Measurements from ENCODE around the gene CORO1C. TPM values are rescaled to one million over a fixed set of nuclear protein-coding genes. Genes with fewer than 3 reads are reported as not detected.

Gene CORO1C
- total and polyA plus RNA-seq, 9 of the 15 experiments (the other 6 are each of a cell fraction or from before 2014, with no cell fraction given) = 55.2 to 280 (median 150) TPM

DNA sequence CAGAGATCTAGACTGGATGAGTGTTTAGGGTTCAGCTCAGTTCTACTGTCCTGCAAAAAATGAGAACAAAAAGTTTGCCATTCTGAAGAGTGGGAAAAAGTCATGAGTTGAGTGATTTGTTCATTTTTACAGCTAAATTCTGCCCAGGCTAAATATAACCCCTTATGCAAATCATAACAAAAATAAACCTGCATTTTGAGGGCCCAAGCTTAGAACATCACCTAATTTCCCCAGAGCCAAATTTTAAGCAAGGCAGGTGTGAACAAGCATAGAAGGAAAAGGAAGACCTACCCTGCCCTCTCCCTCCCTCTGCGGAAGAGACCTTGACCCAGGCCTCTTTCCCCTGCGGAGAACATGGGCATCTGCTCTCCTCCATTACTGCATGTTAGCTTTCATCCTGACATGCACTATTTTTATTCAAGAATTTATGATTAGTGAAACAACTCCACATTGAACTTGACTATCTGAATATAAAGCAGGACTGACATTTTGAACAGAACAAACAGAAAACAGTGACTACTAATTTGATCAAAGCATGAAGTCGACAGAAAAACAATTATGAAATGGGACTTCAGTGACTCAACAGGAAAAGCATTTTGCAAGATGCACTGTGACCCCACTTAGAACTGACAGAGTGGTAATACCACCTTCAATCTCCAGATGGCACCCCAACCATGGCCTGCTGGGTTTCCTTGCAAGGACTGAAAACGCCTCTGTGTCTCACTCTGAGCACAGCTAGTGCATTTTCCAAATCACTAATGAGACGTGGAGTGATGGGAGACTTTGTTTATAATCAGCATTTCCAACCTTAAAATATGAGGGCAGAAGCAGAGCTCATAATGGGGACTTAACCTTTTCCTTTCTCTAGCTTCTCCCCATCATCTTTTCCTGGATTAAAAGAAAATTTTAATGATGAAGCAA lies 66.7 kb downstream of the CORO1C start (continued):
- no peak for TF ChIP-seq TOE1 (IDR thresholded peaks at IDR 0.05; ENCODE audit: borderline replicate concordance)
- no peak for TF ChIP-seq TOE1 (CRISPR knock-in tag; IDR thresholded peaks at IDR 0.05; ENCODE audit: borderline replicate concordance, low read depth)
- no peak for TF ChIP-seq MTA1 (IDR thresholded peaks at IDR 0.05; ENCODE audit: borderline replicate concordance)
- TF ChIP-seq ZNF232 (CRISPR knock-in tag; IDR thresholded peaks at IDR 0.05) = no peak
- no peak for TF ChIP-seq FOXP1 (CRISPR knock-in tag; IDR thresholded peaks at IDR 0.05)
- TF ChIP-seq IRF2 (CRISPR knock-in tag; IDR thresholded peaks at IDR 0.05) = no peak
- no peak for TF ChIP-seq ZNF121 (CRISPR knock-in tag; conservative IDR thresholded peaks at IDR 0.05)
- TF ChIP-seq, protein P1, sequence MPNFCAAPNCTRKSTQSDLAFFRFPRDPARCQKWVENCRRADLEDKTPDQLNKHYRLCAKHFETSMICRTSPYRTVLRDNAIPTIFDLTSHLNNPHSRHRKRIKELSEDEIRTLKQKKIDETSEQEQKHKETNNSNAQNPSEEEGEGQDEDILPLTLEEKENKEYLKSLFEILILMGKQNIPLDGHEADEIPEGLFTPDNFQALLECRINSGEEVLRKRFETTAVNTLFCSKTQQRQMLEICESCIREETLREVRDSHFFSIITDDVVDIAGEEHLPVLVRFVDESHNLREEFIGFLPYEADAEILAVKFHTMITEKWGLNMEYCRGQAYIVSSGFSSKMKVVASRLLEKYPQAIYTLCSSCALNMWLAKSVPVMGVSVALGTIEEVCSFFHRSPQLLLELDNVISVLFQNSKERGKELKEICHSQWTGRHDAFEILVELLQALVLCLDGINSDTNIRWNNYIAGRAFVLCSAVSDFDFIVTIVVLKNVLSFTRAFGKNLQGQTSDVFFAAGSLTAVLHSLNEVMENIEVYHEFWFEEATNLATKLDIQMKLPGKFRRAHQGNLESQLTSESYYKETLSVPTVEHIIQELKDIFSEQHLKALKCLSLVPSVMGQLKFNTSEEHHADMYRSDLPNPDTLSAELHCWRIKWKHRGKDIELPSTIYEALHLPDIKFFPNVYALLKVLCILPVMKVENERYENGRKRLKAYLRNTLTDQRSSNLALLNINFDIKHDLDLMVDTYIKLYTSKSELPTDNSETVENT (CRISPR knock-in tag; IDR thresholded peaks at IDR 0.05) = no peak
- no peak for TF ChIP-seq ZC3H4 (CRISPR knock-in tag; IDR thresholded peaks at IDR 0.05; ENCODE audit: borderline replicate concordance)
- TF ChIP-seq ARNT (IDR thresholded peaks at IDR 0.05) = peak in 1 of 2 experiments; percentile 70; a peak in 1 of 4 replicates
- TF ChIP-seq, protein P2, sequence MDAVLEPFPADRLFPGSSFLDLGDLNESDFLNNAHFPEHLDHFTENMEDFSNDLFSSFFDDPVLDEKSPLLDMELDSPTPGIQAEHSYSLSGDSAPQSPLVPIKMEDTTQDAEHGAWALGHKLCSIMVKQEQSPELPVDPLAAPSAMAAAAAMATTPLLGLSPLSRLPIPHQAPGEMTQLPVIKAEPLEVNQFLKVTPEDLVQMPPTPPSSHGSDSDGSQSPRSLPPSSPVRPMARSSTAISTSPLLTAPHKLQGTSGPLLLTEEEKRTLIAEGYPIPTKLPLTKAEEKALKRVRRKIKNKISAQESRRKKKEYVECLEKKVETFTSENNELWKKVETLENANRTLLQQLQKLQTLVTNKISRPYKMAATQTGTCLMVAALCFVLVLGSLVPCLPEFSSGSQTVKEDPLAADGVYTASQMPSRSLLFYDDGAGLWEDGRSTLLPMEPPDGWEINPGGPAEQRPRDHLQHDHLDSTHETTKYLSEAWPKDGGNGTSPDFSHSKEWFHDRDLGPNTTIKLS (IDR thresholded peaks at IDR 0.05; ENCODE audit: borderline replicate concordance, low read depth) = no peak
- TF ChIP-seq, protein P3, sequence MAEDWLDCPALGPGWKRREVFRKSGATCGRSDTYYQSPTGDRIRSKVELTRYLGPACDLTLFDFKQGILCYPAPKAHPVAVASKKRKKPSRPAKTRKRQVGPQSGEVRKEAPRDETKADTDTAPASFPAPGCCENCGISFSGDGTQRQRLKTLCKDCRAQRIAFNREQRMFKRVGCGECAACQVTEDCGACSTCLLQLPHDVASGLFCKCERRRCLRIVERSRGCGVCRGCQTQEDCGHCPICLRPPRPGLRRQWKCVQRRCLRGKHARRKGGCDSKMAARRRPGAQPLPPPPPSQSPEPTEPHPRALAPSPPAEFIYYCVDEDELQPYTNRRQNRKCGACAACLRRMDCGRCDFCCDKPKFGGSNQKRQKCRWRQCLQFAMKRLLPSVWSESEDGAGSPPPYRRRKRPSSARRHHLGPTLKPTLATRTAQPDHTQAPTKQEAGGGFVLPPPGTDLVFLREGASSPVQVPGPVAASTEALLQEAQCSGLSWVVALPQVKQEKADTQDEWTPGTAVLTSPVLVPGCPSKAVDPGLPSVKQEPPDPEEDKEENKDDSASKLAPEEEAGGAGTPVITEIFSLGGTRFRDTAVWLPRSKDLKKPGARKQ (CRISPR knock-in tag; IDR thresholded peaks at IDR 0.05) = no peak
- no peak for TF ChIP-seq GABPB2 (CRISPR knock-in tag; conservative IDR thresholded peaks at IDR 0.05)
- no peak for TF ChIP-seq HNRNPK (IDR thresholded peaks at IDR 0.05; ENCODE audit: low read depth, low read length, poor library complexity, severe bottlenecking)
- no peak for TF ChIP-seq HMG20A (CRISPR knock-in tag; conservative IDR thresholded peaks at IDR 0.05)
- TF ChIP-seq BRD4 (IDR thresholded peaks at IDR 0.05) = no peak
- TF ChIP-seq THRAP3 (IDR thresholded peaks at IDR 0.05; ENCODE audit: borderline replicate concordance) = no peak
- no peak for TF ChIP-seq ZNF766 (CRISPR knock-in tag; conservative IDR thresholded peaks at IDR 0.05)
- TF ChIP-seq, protein P4, sequence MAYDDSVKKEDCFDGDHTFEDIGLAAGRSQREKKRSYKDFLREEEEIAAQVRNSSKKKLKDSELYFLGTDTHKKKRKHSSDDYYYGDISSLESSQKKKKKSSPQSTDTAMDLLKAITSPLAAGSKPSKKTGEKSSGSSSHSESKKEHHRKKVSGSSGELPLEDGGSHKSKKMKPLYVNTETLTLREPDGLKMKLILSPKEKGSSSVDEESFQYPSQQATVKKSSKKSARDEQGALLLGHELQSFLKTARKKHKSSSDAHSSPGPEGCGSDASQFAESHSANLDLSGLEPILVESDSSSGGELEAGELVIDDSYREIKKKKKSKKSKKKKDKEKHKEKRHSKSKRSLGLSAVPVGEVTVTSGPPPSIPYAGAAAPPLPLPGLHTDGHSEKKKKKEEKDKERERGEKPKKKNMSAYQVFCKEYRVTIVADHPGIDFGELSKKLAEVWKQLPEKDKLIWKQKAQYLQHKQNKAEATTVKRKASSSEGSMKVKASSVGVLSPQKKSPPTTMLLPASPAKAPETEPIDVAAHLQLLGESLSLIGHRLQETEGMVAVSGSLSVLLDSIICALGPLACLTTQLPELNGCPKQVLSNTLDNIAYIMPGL (CRISPR knock-in tag; IDR thresholded peaks at IDR 0.05) = no peak
- TF ChIP-seq SMARCA4 (IDR thresholded peaks at IDR 0.05) = peak; percentile 37; the same call in 1 of the 2 replicates
